K562 (cell line): ENCODE data around the gene ARF5. TPM values are rescaled to one million over a fixed set of nuclear protein-coding genes. Genes with fewer than 3 reads are reported as not detected.

ENCODE experiments used
- ARID1B ChIP-seq: fragments of 450-650 bp; IDR thresholded peaks from 2 replicates; pipeline ENCODE4 v1.6.1; 2016; ENCODE audit warnings: antibody characterized with exemption, mild to moderate bottlenecking, inconsistent platforms
- CBFB ChIP-seq: sonication (generic); formaldehyde crosslinking; IDR thresholded peaks from 2 replicates; pipeline ENCODE4 v1.4.0; 2020; ENCODE audit warnings: mild to moderate bottlenecking, missing genetic modification reagents
- CBX2 ChIP-seq: fragments of 200-600 bp; sonication (generic); IDR thresholded peaks from one replicate; pipeline ENCODE4 v1.6.1; 2012; ENCODE audit warnings: mild to moderate bottlenecking, low read length, inconsistent platforms; ENCODE audit not compliant: insufficient read depth, poor library complexity, severe bottlenecking
- CCNT2 ChIP-seq: IDR thresholded peaks from 2 replicates; pipeline ENCODE4 v1.6.1; 2011; ENCODE audit warnings: borderline replicate concordance, low read depth, mild to moderate bottlenecking, moderate library complexity, mixed read lengths, low read length; ENCODE audit not compliant: insufficient read length; ENCODE audit errors: extremely low read depth
- DACH1 ChIP-seq: fragments of 450-650 bp; IDR thresholded peaks from 2 replicates; pipeline ENCODE4 v1.6.1; 2018; ENCODE audit not compliant: partially characterized antibody
- EHMT2 ChIP-seq: fragments of 450-650 bp; IDR thresholded peaks from 2 replicates; pipeline ENCODE4 v1.6.1; 2018; ENCODE audit warnings: antibody characterized with exemption
- JUND ChIP-seq, 2 experiments: IDR thresholded peaks; 2 replicates in 1 of 2; 3 replicates in 1 of 2; pipeline ENCODE4 v1.6.1; 2011; ENCODE audit warnings: borderline replicate concordance in 2 of 2, low read depth in 2 of 2, low read length in 2 of 2, improper control_type of control experiment in 1 of 2, missing biosample characterization in 1 of 2, missing genetic modification characterization in 1 of 2, missing genetic modification reagents in 1 of 2
- MAZ ChIP-seq, 2 experiments: fragments of 450-650 bp in 1 of 2; sonication (generic) in 1 of 2; formaldehyde crosslinking; IDR thresholded peaks in 1 of 2; conservative IDR thresholded peaks in 1 of 2; 2 replicates each; pipeline versions ENCODE4 v1.4.0 to v1.5.0; 2020; ENCODE audit warnings: mild to moderate bottlenecking in 1 of 2, missing genetic modification reagents in 1 of 2
- MTA3 ChIP-seq: fragments of 450-650 bp; formaldehyde crosslinking; IDR thresholded peaks from 2 replicates; pipeline ENCODE4 v1.6.1; 2017; ENCODE audit warnings: mild to moderate bottlenecking, borderline replicate concordance
- NFE2L1 ChIP-seq: fragments of 450-650 bp; IDR thresholded peaks from 2 replicates; pipeline ENCODE4 v1.6.1; 2016; ENCODE audit warnings: missing genetic modification characterization, low read depth, mild to moderate bottlenecking, missing compliant biosample characterization, moderate library complexity, borderline replicate concordance
- TCFL5 ChIP-seq: fragments of 250-450 bp; sonication (Bioruptor Pico); conservative IDR thresholded peaks from 2 replicates; pipeline ENCODE4 v1.6.1; 2021; ENCODE audit warnings: mild to moderate bottlenecking, moderate library complexity, matching md5 sums
- TGIF2 ChIP-seq: sonication (generic); formaldehyde crosslinking; IDR thresholded peaks from 2 replicates; pipeline ENCODE4 v1.8.1; 2022; ENCODE audit warnings: mild to moderate bottlenecking, missing genetic modification reagents, moderate library complexity
- ZBTB2 ChIP-seq: fragments of 450-650 bp; IDR thresholded peaks from 2 replicates; pipeline ENCODE4 v1.6.1; 2016; ENCODE audit warnings: antibody characterized with exemption
- ZBTB49 ChIP-seq: sonication (generic); formaldehyde crosslinking; IDR thresholded peaks from 2 replicates; pipeline ENCODE4 v1.8.0; 2022; ENCODE audit warnings: missing genetic modification reagents, mild to moderate bottlenecking, borderline replicate concordance
- ZNF282 ChIP-seq: sonication (generic); formaldehyde crosslinking; IDR thresholded peaks from 2 replicates; pipeline ENCODE4 v1.8.1; 2023; ENCODE audit warnings: missing genetic modification reagents
- polyA plus RNA-seq, 8 experiments: library from polyadenylated mRNA; depleted of rRNA in 4 of 8; stranded (reverse) in 5 of 8; unstranded in 3 of 8; fragments of >200 nt; fragmentation: Nextera tagmentation in 2 of 8; fragmentation: Illumina TruSeq in 1 of 8; extraction: Ambion mirVana in 2 of 8; extraction: Trizol in 1 of 8; gene quantifications; 2 replicates each; pipeline versions ENCODE4 v1.2.1 to v1.2.3, GENCODE V29; 2011 to 2014; ENCODE audit warnings: inconsistent platforms in 1 of 8, missing spikeins in 1 of 8
- total RNA-seq, 7 experiments: library from RNA; depleted of rRNA in 6 of 7; stranded (reverse); fragments of >200 nt in 6 of 7; fragmentation: Illumina TruSeq in 2 of 7; extraction: Trizol in 2 of 7; gene quantifications; 2 replicates each; pipeline versions ENCODE4 v1.2.1 to v1.2.3, GENCODE V29; 2011 to 2021; ENCODE audit warnings: low replicate concordance in 1 of 7
- TF ChIP-seq, protein P1 (sequence below), 2 experiments: fragments of 450-650 bp in 1 of 2; sonication (generic) in 1 of 2; formaldehyde crosslinking; conservative IDR thresholded peaks; 2 replicates each; pipeline versions ENCODE4 v1.4.0 to v1.8.1; 2020 to 2022; ENCODE audit warnings: mild to moderate bottlenecking in 1 of 2, missing genetic modification reagents in 1 of 2
- TF ChIP-seq, protein P2 (sequence below): IDR thresholded peaks from 2 replicates; pipeline ENCODE4 v1.6.1; 2011; ENCODE audit not compliant: insufficient read length; ENCODE audit errors: extremely low read depth

ARF5 gene
- total and polyA plus RNA-seq, 9 of the 15 experiments (the other 6 are each of a cell fraction or from before 2014, with no cell fraction given) = 8.1 to 290 (median 125) TPM

GRCh38 chr7:127588697-127589482 is 679 bp downstream of the ARF5 start (continued):
- TF ChIP-seq, protein P1, sequence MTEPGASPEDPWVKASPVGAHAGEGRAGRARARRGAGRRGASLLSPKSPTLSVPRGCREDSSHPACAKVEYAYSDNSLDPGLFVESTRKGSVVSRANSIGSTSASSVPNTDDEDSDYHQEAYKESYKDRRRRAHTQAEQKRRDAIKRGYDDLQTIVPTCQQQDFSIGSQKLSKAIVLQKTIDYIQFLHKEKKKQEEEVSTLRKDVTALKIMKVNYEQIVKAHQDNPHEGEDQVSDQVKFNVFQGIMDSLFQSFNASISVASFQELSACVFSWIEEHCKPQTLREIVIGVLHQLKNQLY (CRISPR knock-in tag; conservative IDR thresholded peaks at IDR 0.05) = 0 out of 4 replicates have a peak, but pooled peaks of 1 of the 2 experiments have one; percentile 28
- TF ChIP-seq TCFL5 (CRISPR knock-in tag) (no peak), MTA3 (peak; percentile 76; the same call in 1 of the 2 replicates), ZBTB2 (0 out of 2 replicates have a peak, but pooled peaks have one; percentile 58), NFE2L1 (tag) (no peak), TGIF2 (peak; percentile 69; the same call in 1 of the 2 replicates), CCNT2 (peak; percentile 60), DACH1 (peak; percentile 97), CBFB (0 out of 2 replicates have a peak, but pooled peaks have one; percentile 42), ARID1B (peak; percentile 57), JUND (IDR thresholded peaks at IDR 0.05; ENCODE audit: borderline replicate concordance, low read depth, low read length) (peak; percentile 45; the same call in 1 of the 2 replicates), JUND (tag; IDR thresholded peaks at IDR 0.05; ENCODE audit: borderline replicate concordance, low read depth, low read length) (peak; percentile 62; the same call in 1 of the 3 replicates), ZNF282 (CRISPR knock-in tag) (0 out of 2 replicates have a peak, but pooled peaks have one; percentile 60), EHMT2 (0 out of 2 replicates have a peak, but pooled peaks have one; percentile 13), CBX2 (no peak), ZBTB49 (CRISPR knock-in tag) (0 out of 2 replicates have a peak, but pooled peaks have one; percentile 10), MAZ (CRISPR knock-in tag; conservative IDR thresholded peaks at IDR 0.05 in 1 of 2, IDR thresholded peaks at IDR 0.05 in 1 of 2) (peak in 1 of 2 experiments; percentile 49)
- TF ChIP-seq, protein P2, sequence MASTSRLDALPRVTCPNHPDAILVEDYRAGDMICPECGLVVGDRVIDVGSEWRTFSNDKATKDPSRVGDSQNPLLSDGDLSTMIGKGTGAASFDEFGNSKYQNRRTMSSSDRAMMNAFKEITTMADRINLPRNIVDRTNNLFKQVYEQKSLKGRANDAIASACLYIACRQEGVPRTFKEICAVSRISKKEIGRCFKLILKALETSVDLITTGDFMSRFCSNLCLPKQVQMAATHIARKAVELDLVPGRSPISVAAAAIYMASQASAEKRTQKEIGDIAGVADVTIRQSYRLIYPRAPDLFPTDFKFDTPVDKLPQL = no peak
